Spinal cord (tissue), 10 donors: ENCODE results near the gene CTCF. TPM values are rescaled to one million over a fixed set of nuclear protein-coding genes. Genes with fewer than 3 reads are reported as not detected.
"Not testable (repeated sequence)": the region's sequence is repeated elsewhere in the genome, so short reads cannot be mapped to it uniquely, and the experiment has no call there.

Experiments
- DNase-seq, 6 donors: peaks; one replicate each; pipeline versions ENCODE4 v3.0.0 to v3.0.0-alpha.2; 2013 to 2015; ENCODE audit warnings: low spot score in 6 of 6, low read depth in 4 of 6
- H3K27ac ChIP-seq: one replicate; pipeline ENCODE4 v1.5.1; 2013; ENCODE audit warnings: low read depth, low read length, control low read depth
- H3K27me3 ChIP-seq: one replicate; pipeline ENCODE4 v1.6.1; 2013; ENCODE audit warnings: low read length; ENCODE audit not compliant: control insufficient read depth, insufficient read depth
- H3K36me3 ChIP-seq: one replicate; pipeline ENCODE4 v1.6.1; 2013; ENCODE audit warnings: low read length; ENCODE audit not compliant: control insufficient read depth, insufficient read depth
- H3K4me1 ChIP-seq: one replicate; pipeline ENCODE4 v1.6.1; 2013; ENCODE audit warnings: low read length; ENCODE audit not compliant: control insufficient read depth, insufficient read depth
- H3K4me3 ChIP-seq: one replicate; pipeline ENCODE4 v1.5.1; 2013; ENCODE audit warnings: low read depth, low read length, control low read depth
- H3K9me3 ChIP-seq: one replicate; pipeline ENCODE4 v1.6.1; 2013; ENCODE audit warnings: low read length; ENCODE audit not compliant: control insufficient read depth, insufficient read depth
- WGBS: methylation state at CpG from one replicate; pipeline ENCODE4 v1.1.5; 2013; ENCODE audit warnings: missing lambda C conversion rate; ENCODE audit not compliant: insufficient coverage; 5-methylcytosine and 5-hydroxymethylcytosine counted together
- polyA plus RNA-seq, 2 donors: library from polyadenylated mRNA; unstranded; fragments of 120-200 nt; gene quantifications; one replicate each; pipeline ENCODE4 v1.2.1, GENCODE V29; 2013; ENCODE audit not compliant: insufficient read length in 2 of 2
- total RNA-seq, 2 donors: library from RNA; depleted of rRNA in 1 of 2; stranded (reverse); fragments of 120-200 nt in 1 of 2; fragments of >200 nt in 1 of 2; gene quantifications; one replicate each; pipeline versions ENCODE4 v1.2.3 to v1.2.4, GENCODE V29; 2013 to 2014
- donor health status: healthy.

The CTCF gene
- total and polyA plus RNA-seq, 4 donors, result 39.7 to 65.1 (median 51.6) TPM

- no peaks in the 10 kb centered on the region for H3K9me3 ChIP-seq
- H3K27ac ChIP-seq, result no peak overlapping the region
- H3K27me3 ChIP-seq, result peaks cover 2% of the 10 kb centered on the region
- peaks cover 6% of the 10 kb centered on the region for H3K36me3 ChIP-seq
- H3K4me1 ChIP-seq, result peaks cover 49% of the 10 kb centered on the region
- H3K4me3 ChIP-seq, result no peak overlapping the region
- no peak for DNase-seq
- WGBS, result 77% methylated on average over 9 of the region's 9 CpGs
Observed at GRCh38 chr16:67533024-67533560, 29.2 kb upstream of the CTCF start.

GRCh38 chr16:67533987-67534386 is 28.3 kb upstream of the CTCF start:
- H3K9me3 ChIP-seq, H3K27ac ChIP-seq, DNase-seq, H3K27me3 ChIP-seq, H3K4me3 ChIP-seq: not testable (repeated sequence)
- peaks cover 54% of the 10 kb centered on the region for H3K4me1 ChIP-seq
- WGBS, result 60% methylated on average over 1 of the region's 6 CpGs
- H3K36me3 ChIP-seq, result peaks cover 12% of the 10 kb centered on the region

- H3K9me3 ChIP-seq, result no peaks in the 10 kb centered on the region
- H3K27me3 ChIP-seq, result peaks cover 2% of the 10 kb centered on the region
- no peak overlapping the region for H3K27ac ChIP-seq
- no peak for DNase-seq
- H3K4me3 ChIP-seq, result no peak overlapping the region
- peaks cover 52% of the 10 kb centered on the region for H3K4me1 ChIP-seq
- peaks cover 15% of the 10 kb centered on the region for H3K36me3 ChIP-seq
Observed at GRCh38 chr16:67534431-67534830, 27.9 kb upstream of the CTCF start.

- H3K4me3 ChIP-seq, result no peak overlapping the region
- WGBS, result 92% methylated on average over 2 of the region's 2 CpGs
- no peaks in the 10 kb centered on the region for H3K9me3 ChIP-seq
- H3K36me3 ChIP-seq, result peaks cover 22% of the 10 kb centered on the region
- no peak overlapping the region for H3K27ac ChIP-seq
- peaks cover 44% of the 10 kb centered on the region for H3K4me1 ChIP-seq
- peaks cover 2% of the 10 kb centered on the region for H3K27me3 ChIP-seq
- DNase-seq, result no peak
Observed at GRCh38 chr16:67535201-67535600, 27.1 kb upstream of the CTCF start.

- Histone ChIP-seq H3K36me3 (peaks cover 40% of the 10 kb centered on the region), H3K27ac (peak overlapping the region; percentile 71), H3K9me3 (no peaks in the 10 kb centered on the region), H3K27me3 (peaks cover 2% of the 10 kb centered on the region), H3K4me3 (peak overlapping the region; percentile 56), H3K4me1 (peaks cover 32% of the 10 kb centered on the region)
- 1% methylated on average over 32 of the region's 32 CpGs for WGBS
- DNase-seq, result peak in 1 of 6 donors; percentile 72
Observed at GRCh38 chr16:67537270-67537635, 25.1 kb upstream of the CTCF start.

- Histone ChIP-seq H3K4me3 (peak overlapping the region; percentile 56), H3K4me1 (peaks cover 32% of the 10 kb centered on the region), H3K27me3 (peaks cover 2% of the 10 kb centered on the region), H3K9me3 (no peaks in the 10 kb centered on the region), H3K27ac (peak overlapping the region; percentile 71), H3K36me3 (peaks cover 47% of the 10 kb centered on the region)
- peak in 2 of 6 donors; percentile 37 to 59 for DNase-seq
- WGBS, result under 1% methylated on average over 97 of the region's 97 CpGs
Observed at GRCh38 chr16:67537636-67538591, 24.4 kb upstream of the CTCF start.

- Histone ChIP-seq H3K9me3 (no peaks in the 10 kb centered on the region), H3K27me3 (peaks cover 2% of the 10 kb centered on the region), H3K4me1 (peaks cover 32% of the 10 kb centered on the region), H3K36me3 (peaks cover 54% of the 10 kb centered on the region), H3K4me3 (peak overlapping the region; percentile 56), H3K27ac (no peak overlapping the region)
- no peak for DNase-seq
- 29% methylated on average over 22 of the region's 23 CpGs for WGBS
Observed at GRCh38 chr16:67538666-67539101, 23.6 kb upstream of the CTCF start.

- H3K36me3 ChIP-seq, result peaks cover 60% of the 10 kb centered on the region
- H3K4me3 ChIP-seq, result no peak overlapping the region
- WGBS, result 31% methylated on average over 2 of the region's 4 CpGs
- H3K9me3 ChIP-seq, result no peaks in the 10 kb centered on the region
- H3K4me1 ChIP-seq, result peaks cover 32% of the 10 kb centered on the region
- peaks cover 2% of the 10 kb centered on the region for H3K27me3 ChIP-seq
- H3K27ac ChIP-seq, result no peak overlapping the region
- DNase-seq, result no peak
Observed at GRCh38 chr16:67539271-67539670, 23.1 kb upstream of the CTCF start.

- no peak for DNase-seq
- 86% methylated on average over 13 of the region's 27 CpGs for WGBS
- Histone ChIP-seq H3K27ac (no peak overlapping the region), H3K4me3 (no peak overlapping the region), H3K27me3 (peaks cover 2% of the 10 kb centered on the region), H3K4me1 (peaks cover 32% of the 10 kb centered on the region), H3K9me3 (no peaks in the 10 kb centered on the region), H3K36me3 (peaks cover 67% of the 10 kb centered on the region)
Observed at GRCh38 chr16:67539691-67540635, 22.4 kb upstream of the CTCF start.
